22Rv1 (cell line): Measurements from ENCODE around the gene FUS.

Experiments used
- CTCF ChIP-seq: fragments of 450-650 bp; IDR thresholded peaks from 2 replicates; pipeline ENCODE4 v1.5.1; 2017; ENCODE audit warnings: mild to moderate bottlenecking
- ZFX ChIP-seq: fragments of 450-650 bp; IDR thresholded peaks from 2 replicates; pipeline ENCODE4 v1.6.1; 2017; ENCODE audit warnings: antibody characterized with exemption, borderline replicate concordance

- no peak for TF ChIP-seq CTCF
- TF ChIP-seq ZFX, result no peak
Observed at GRCh38 chr16:31224092-31224955, 44.4 kb downstream of the FUS start.
